Breast epithelium (tissue), 4 donors: ENCODE measurements around the gene SPTLC1. TPM values are rescaled to one million over a fixed set of nuclear protein-coding genes. Genes with fewer than 3 reads are reported as not detected.

Experiments used
- DNase-seq, 2 donors: peaks; one replicate each; pipeline ENCODE4 v3.0.0-alpha.2; 2019; ENCODE audit warnings: low spot score in 2 of 2
- H3K27ac ChIP-seq, 2 donors: fragments of 200-600 bp; sonication (generic) in 1 of 2; one replicate each; pipeline ENCODE4 v1.5.1; 2016 to 2019; ENCODE audit warnings: mild to moderate bottlenecking in 1 of 2
- H3K27me3 ChIP-seq, 2 donors: fragments of 200-600 bp; sonication (generic) in 1 of 2; one replicate each; pipeline versions ENCODE4 v1.5.1 to v1.6.0; 2017 to 2019; ENCODE audit warnings: control low read depth in 1 of 2, mild to moderate bottlenecking in 1 of 2
- H3K36me3 ChIP-seq: fragments of 200-600 bp; one replicate; pipeline ENCODE4 v1.5.1; 2019
- H3K4me1 ChIP-seq, 2 donors: fragments of 200-600 bp; sonication (generic); one replicate each; pipeline ENCODE4 v1.5.1; 2016 to 2019; ENCODE audit warnings: control low read depth in 1 of 2
- H3K4me3 ChIP-seq, 3 donors: fragments of 200-600 bp; sonication (generic); 1 replicate in 2 of 3; 2 replicates in 1 of 3; pipeline ENCODE4 v1.5.1; 2016 to 2019; ENCODE audit warnings: mild to moderate bottlenecking in 3 of 3, moderate library complexity in 2 of 3
- H3K9me3 ChIP-seq, 2 donors: fragments of 200-600 bp; sonication (generic) in 1 of 2; one replicate each; pipeline ENCODE4 v1.5.1; 2016 to 2019; ENCODE audit warnings: control low read depth in 1 of 2
- POLR2A ChIP-seq: fragments of 450-650 bp; IDR thresholded peaks from one replicate; pipeline ENCODE4 v1.6.1; 2016; ENCODE audit warnings: antibody characterized with exemption, mild to moderate bottlenecking, moderate library complexity
- POLR2AphosphoS5 ChIP-seq, 3 donors: sonication (generic); formaldehyde crosslinking; IDR thresholded peaks; one replicate each; pipeline ENCODE4 v1.6.1; 2017; ENCODE audit warnings: antibody characterized with exemption in 3 of 3
- intact Hi-C: fragments of 100-400 bp; cut with DNase I; formaldehyde crosslinking; loops from one replicate; pipeline ENCODE4 v1.15.1; 2023; ENCODE audit warnings: low total_unique reads
- total RNA-seq, 3 donors: library from RNA; depleted of rRNA; stranded (reverse); fragments of >200 nt; gene quantifications; one replicate each; pipeline ENCODE4 v1.1.0, GENCODE V29; 2016
- TF ChIP-seq, protein P1 (sequence below), 3 donors: fragments of 450-650 bp; IDR thresholded peaks; one replicate each; pipeline ENCODE4 v1.5.1; 2016 to 2017; ENCODE audit warnings: antibody characterized with exemption in 3 of 3, mild to moderate bottlenecking in 3 of 3, moderate library complexity in 3 of 3

SPTLC1 gene
- total RNA-seq, 3 donors from 2014 or later = 89.8 to 109 (median 99.7) TPM

- intact Hi-C loops = no loop called here
- peaks cover under 1 to 2% of the 10 kb centered on the region in 2 donors for H3K9me3 ChIP-seq
- no peak overlapping the region for H3K27ac ChIP-seq
- no peak for TF ChIP-seq POLR2AphosphoS5 (IDR thresholded peaks at IDR 0.05)
- TF ChIP-seq, protein P1, sequence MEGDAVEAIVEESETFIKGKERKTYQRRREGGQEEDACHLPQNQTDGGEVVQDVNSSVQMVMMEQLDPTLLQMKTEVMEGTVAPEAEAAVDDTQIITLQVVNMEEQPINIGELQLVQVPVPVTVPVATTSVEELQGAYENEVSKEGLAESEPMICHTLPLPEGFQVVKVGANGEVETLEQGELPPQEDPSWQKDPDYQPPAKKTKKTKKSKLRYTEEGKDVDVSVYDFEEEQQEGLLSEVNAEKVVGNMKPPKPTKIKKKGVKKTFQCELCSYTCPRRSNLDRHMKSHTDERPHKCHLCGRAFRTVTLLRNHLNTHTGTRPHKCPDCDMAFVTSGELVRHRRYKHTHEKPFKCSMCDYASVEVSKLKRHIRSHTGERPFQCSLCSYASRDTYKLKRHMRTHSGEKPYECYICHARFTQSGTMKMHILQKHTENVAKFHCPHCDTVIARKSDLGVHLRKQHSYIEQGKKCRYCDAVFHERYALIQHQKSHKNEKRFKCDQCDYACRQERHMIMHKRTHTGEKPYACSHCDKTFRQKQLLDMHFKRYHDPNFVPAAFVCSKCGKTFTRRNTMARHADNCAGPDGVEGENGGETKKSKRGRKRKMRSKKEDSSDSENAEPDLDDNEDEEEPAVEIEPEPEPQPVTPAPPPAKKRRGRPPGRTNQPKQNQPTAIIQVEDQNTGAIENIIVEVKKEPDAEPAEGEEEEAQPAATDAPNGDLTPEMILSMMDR (IDR thresholded peaks at IDR 0.05) = no peak
- no peak for TF ChIP-seq POLR2A
- H3K27me3 ChIP-seq = no peaks in the 10 kb centered on the region
- no peaks in the 10 kb centered on the region for H3K4me1 ChIP-seq
- H3K36me3 ChIP-seq = no peaks in the 10 kb centered on the region
- no peak overlapping the region for H3K4me3 ChIP-seq
- no peak for DNase-seq
Measured at GRCh38 chr9:92055624-92056023, 59.6 kb downstream of the SPTLC1 start.

DNA sequence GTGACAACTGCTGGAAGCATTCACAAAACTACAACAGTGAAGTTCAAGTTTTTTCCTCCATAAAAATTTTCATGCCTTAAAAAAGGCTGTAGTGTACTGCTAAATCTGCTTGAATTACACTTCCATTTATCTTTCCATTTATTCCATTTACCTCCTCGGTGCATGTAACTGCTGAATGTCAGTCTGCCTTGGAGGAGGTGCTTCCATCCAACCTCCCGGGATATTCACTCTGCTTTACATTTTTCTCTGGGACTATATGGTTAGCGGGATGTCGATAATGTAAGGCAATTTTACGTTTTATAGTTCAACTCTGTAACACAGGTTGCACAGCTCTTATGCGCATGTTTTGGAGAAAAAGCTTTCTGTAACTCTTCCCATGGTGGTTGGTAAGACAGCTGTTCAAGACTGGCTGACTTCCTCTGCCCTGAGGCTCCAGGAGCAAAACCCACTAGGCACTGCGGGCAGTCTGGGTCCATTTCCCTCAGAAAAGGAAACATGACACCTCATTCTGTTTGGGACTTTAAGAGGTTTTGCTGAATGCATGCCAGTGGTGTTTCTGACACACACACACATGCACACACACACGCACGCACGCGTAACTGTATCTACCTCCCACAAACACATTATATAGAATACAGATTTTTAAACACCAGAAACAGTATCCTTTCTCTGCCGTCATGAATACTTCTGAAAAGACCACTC, 66.1 kb downstream of the SPTLC1 start:
- Histone ChIP-seq H3K27me3 (no peaks in the 10 kb centered on the region), H3K36me3 (peaks cover 2% of the 10 kb centered on the region), H3K27ac (no peak overlapping the region), H3K4me1 (no peaks in the 10 kb centered on the region), H3K4me3 (no peak overlapping the region), H3K9me3 (no peaks in the 10 kb centered on the region)
- DNase-seq = no peak
- intact Hi-C loops = no loop called here
- TF ChIP-seq POLR2AphosphoS5 (IDR thresholded peaks at IDR 0.05) (no peak), POLR2A (no peak)
- TF ChIP-seq, protein P1 (IDR thresholded peaks at IDR 0.05) = no peak

GRCh38 chr9:92047500-92047899, 67.7 kb downstream of the SPTLC1 start:
- no peak for TF ChIP-seq POLR2AphosphoS5 (IDR thresholded peaks at IDR 0.05)
- TF ChIP-seq, protein P1 (IDR thresholded peaks at IDR 0.05) = no peak
- TF ChIP-seq POLR2A = no peak
- DNase-seq = no peak
- Histone ChIP-seq H3K36me3 (peaks cover 9% of the 10 kb centered on the region), H3K4me1 (no peaks in the 10 kb centered on the region), H3K27ac (no peak overlapping the region), H3K4me3 (no peak overlapping the region), H3K27me3 (no peaks in the 10 kb centered on the region), H3K9me3 (peaks cover 0 to 7% of the 10 kb centered on the region in 2 donors)
- intact Hi-C loops = no loop called here

DNA sequence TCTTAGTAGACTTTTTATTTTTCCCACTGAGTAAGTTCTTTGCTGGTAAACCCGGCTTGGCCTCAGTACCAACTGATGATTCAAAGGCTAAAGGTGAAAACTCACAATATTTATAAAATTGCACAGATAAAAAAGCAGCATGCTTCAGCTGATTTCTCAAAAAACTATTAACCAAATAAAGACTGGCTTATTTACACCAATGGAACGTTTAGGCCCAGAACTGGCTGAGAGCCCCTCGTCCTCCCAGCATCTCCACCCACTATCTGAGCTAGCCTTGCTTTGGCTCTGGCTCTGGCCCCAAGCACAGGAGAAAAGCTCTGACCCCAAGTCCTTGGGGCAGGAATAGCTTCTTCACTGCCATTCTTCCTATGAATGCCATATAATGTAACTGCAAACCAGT, 68.5 kb downstream of the SPTLC1 start:
- H3K4me1 ChIP-seq = no peaks in the 10 kb centered on the region
- intact Hi-C loops = no loop called here
- no peaks in the 10 kb centered on the region for H3K27me3 ChIP-seq
- TF ChIP-seq, protein P1 (IDR thresholded peaks at IDR 0.05) = no peak
- TF ChIP-seq POLR2A (no peak), POLR2AphosphoS5 (IDR thresholded peaks at IDR 0.05) (no peak)
- peaks cover 0 to 15% of the 10 kb centered on the region in 2 donors for H3K9me3 ChIP-seq
- no peak overlapping the region for H3K27ac ChIP-seq
- H3K4me3 ChIP-seq = no peak overlapping the region
- H3K36me3 ChIP-seq = peaks cover 15% of the 10 kb centered on the region
- no peak for DNase-seq

DNA sequence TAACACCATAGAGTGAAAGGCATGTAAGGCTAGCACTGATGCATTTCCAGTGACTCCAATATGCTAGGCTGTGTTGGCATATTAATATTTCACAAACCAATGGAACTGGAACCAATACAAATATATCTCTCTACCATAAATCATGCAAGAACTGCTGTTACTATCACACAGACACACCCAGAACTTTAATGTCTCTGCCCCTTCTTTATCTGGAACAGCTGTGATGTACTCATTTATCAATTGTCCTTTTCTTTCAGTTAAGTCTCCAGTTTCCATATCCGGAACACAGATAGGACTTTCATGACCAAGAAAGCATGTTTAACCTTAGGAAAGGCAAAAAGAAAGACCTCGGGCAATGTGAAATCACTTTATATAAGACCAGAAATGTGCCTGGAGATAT, 70.3 kb downstream of the SPTLC1 start:
- H3K4me1 ChIP-seq = no peaks in the 10 kb centered on the region
- no peak overlapping the region for H3K27ac ChIP-seq
- no peaks in the 10 kb centered on the region for H3K27me3 ChIP-seq
- peaks cover 15% of the 10 kb centered on the region for H3K36me3 ChIP-seq
- H3K9me3 ChIP-seq = peaks cover 0 to 17% of the 10 kb centered on the region in 2 donors
- TF ChIP-seq POLR2AphosphoS5 (IDR thresholded peaks at IDR 0.05) (no peak), POLR2A (no peak)
- TF ChIP-seq, protein P1 (IDR thresholded peaks at IDR 0.05) = no peak
- no peak overlapping the region for H3K4me3 ChIP-seq
- intact Hi-C loops = no loop called here
- DNase-seq = no peak
